Right ventricle myocardium inferior (tissue), 1 donor: ENCODE data around the gene TUBB3. TPM values are rescaled to one million over a fixed set of nuclear protein-coding genes. Genes with fewer than 3 reads are reported as not detected.
"Not testable (repeated sequence)": the region's sequence is repeated elsewhere in the genome, so short reads cannot be mapped to it uniquely, and the experiment has no call there.

Experiments used
- ATAC-seq: fragments of 200-7000 bp; cut with Tn5 transposase; one replicate; pipeline ENCODE4 v1.9.1; 2020; ENCODE audit warnings: mild to moderate bottlenecking, moderate library complexity
- DNase-seq: peaks from one replicate; pipeline ENCODE4 v3.0.0; 2021; ENCODE audit errors: missing footprints
- intact Hi-C: fragments of 100-400 bp; cut with DNase I; formaldehyde crosslinking; loops from one replicate; pipeline ENCODE4 v1.11.0; 2022
- total RNA-seq: library from RNA; stranded (reverse); fragmentation: NEBNext Ultra II Directional; extraction: Animal tissue kit (Norgen Biotek cat#: 25700); gene quantifications from one replicate; pipeline ENCODE4 v1.2.1, GENCODE V29; 2021
- donor health status: DM: no; HTN: yes; CAD: no; lungs with severe emphysema.

Gene TUBB3
- total RNA-seq, 1 donor from 2014 or later: 2.8 TPM

GRCh38 chr16:89913408-89914387, 9.4 kb upstream of the TUBB3 start:
- DNase-seq: no peak
- intact Hi-C loops: no loop called here
- ATAC-seq: no peak

GRCh38 chr16:89914642-89915285, 8.4 kb upstream of the TUBB3 start:
- not testable (repeated sequence) for DNase-seq, ATAC-seq
- intact Hi-C loops: loop anchor here (5.0 kb wide), 1 partner anchor 42 kb away; the partner anchor contains the start of gene TCF25

- ATAC-seq (no peak), DNase-seq (peak; percentile 22)
- intact Hi-C loops: loop anchor here (5.0 kb wide), 1 partner anchor 43 kb away; the partner anchor contains the start of gene TCF25
These were observed 7.6 kb upstream of the TUBB3 start for GRCh38 chr16:89915303-89916232.

- ATAC-seq (peak; percentile 74), DNase-seq (peak; percentile 92)
- intact Hi-C loops: loop anchor here (5.0 kb wide), 1 partner anchor 46 kb away; the partner anchor contains the start of gene TCF25
These were observed 5.2 kb upstream of the TUBB3 start for GRCh38 chr16:89917773-89918452.

- intact Hi-C loops: loop anchor here (5.0 kb wide), 1 partner anchor 46 kb away; the partner anchor contains the start of gene TCF25
- DNase-seq (no peak), ATAC-seq (peak; percentile 20)
These were observed 4.4 kb upstream of the TUBB3 start, which contains the start of gene MC1R for GRCh38 chr16:89918453-89919347. Gene MC1R (plus strand): TSS chr16:89918862. CDS start chr16:89919259, 397 bp downstream.

GRCh38 chr16:89919535-89920406, 3.4 kb upstream of the TUBB3 start:
- intact Hi-C loops: loop anchor here (5.0 kb wide), 1 partner anchor 47 kb away; the partner anchor contains the start of gene TCF25
- ATAC-seq (no peak), DNase-seq (no peak)

GRCh38 chr16:89920723-89921122, 2.4 kb upstream of the TUBB3 start:
- DNase-seq (no peak), ATAC-seq (no peak)
- intact Hi-C loops: no loop called here

- no peak for DNase-seq
- intact Hi-C loops: no loop called here
These were observed 1.9 kb upstream of the TUBB3 start for GRCh38 chr16:89921131-89921701.

GRCh38 chr16:89921702-89922476, 1.3 kb upstream of the TUBB3 start:
- intact Hi-C loops: no loop called here
- DNase-seq: peak; percentile 87
- peak; percentile 39 for ATAC-seq

More at GRCh38 chr16:89921131-89921701, 1.9 kb upstream of the TUBB3 start:
- ATAC-seq: no peak

- intact Hi-C loops: no loop called here
- ATAC-seq: no peak
These were observed 662 bp upstream of the TUBB3 start for GRCh38 chr16:89922477-89922883.

GRCh38 chr16:89923640-89924296, 626 bp downstream of the TUBB3 start:
- ATAC-seq (no peak), DNase-seq (no peak)
- intact Hi-C loops: no loop called here

More at GRCh38 chr16:89922477-89922883, 662 bp upstream of the TUBB3 start:
- DNase-seq: peak; percentile 86

GRCh38 chr16:89924297-89924924, 1.3 kb downstream of the TUBB3 start:
- DNase-seq (no peak), ATAC-seq (no peak)
- intact Hi-C loops: no loop called here

- intact Hi-C loops: no loop called here
- DNase-seq (no peak), ATAC-seq (no peak)
These were observed 1.8 kb downstream of the TUBB3 start for GRCh38 chr16:89924925-89925307.

GRCh38 chr16:89925596-89926079, 2.5 kb downstream of the TUBB3 start:
- intact Hi-C loops: no loop called here
- ATAC-seq: no peak
- DNase-seq: no peak
